NCI-H2029 treated with DMSO at 0.1 percent for 48 hours (cell line): ENCODE measurements around the gene LRRC49.
A peak's percentile ranks its signal among the peaks of the same experiment; 100 is the strongest.
"Not testable (repeated sequence)": the region's sequence is repeated elsewhere in the genome, so short reads cannot be mapped to it uniquely, and the experiment has no call there.

Source experiments
- DNase-seq: peaks from one replicate; lab custom pipeline; 2025; lab: John Stamatoyannopoulos, UW

Gene LRRC49

DNA sequence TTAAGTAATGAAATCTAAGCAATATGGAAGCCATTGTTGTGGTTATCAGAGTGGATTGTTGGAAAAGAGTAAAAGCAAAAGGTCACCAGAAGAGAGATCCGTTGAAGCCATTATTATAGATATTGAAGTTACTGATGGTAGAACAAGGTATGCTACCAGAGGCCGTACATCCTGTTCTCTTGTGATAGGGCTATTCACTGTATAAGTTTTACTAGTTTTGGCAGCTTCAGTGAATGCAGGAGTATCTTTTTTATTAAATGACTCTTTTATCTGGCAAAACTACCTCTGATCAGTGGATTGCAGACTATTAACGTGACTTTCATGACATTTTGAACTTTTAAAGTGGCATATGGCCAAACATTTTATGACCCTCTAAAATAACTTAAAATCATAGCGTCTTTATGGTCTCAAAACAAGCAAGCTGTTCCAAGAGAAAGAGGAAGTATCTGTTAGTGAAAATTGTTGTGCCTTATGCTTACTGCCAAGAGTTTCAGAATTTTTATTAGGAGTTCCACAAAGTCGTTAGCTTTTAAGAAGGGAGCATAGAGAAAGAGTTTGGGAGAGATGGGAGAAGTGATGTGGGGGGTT is 102.9 kb downstream of the LRRC49 start:
- no peak for DNase-seq

DNA sequence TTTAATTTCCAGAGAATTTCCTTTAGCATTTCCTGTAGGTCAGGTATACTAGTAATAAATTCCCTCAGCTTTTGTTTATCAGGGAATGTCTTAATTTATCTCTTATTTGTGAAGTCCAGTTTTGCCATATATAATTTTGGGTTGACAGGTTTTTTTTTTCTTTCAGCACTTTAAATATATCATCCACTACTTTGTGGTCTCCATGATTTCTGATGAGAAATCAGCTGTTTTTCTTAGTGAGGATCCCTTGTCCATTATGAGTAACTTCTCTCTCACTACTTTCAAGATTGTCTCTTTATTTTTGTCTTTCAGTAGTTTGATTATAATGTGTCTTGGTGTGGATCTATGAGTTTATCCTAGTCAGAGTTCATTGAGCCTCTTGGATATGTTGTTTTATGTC is 105.7 kb downstream of the LRRC49 start:
- no peak for DNase-seq

- no peak for DNase-seq
Observed at GRCh38 chr15:71002316-71002715, 109.7 kb downstream of the LRRC49 start.

DNA sequence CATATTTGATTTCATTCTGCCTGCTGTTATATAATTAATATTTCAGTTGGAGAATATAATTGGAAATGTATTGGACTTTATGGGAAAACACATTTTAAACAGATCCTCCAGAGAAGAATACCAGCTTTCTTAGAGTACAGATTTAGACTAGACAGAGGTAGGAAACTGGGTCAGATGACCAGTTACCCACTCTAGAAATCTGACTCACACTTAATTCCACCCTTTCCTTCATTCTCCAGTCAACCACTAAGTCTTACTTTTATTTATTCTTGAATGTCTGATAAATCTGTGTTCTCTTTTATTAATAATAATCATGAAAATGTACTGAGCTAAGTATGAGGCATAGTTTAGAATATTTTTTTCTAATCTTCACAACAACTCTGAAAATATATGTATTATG is 110.7 kb downstream of the LRRC49 start:
- DNase-seq = no peak

DNA sequence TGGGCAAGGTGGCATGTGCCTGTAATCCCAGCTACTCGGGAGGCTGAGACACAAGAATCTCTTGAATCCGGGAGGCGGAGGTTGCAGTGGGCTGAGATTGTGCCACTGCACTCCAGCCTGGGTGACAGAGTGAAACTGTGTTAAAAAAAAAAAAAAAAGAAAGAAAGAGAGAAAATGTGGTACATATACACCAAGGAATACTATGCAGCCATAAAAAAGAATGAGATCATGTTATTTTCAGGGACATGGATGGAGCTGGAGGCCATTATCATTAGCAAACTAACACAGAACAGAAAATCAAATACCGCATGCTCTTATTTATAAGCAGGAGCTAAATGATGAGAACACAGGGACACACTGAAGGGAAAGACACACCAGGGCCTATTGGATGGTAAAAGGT is 111.9 kb downstream of the LRRC49 start:
- not testable (repeated sequence) for DNase-seq

DNA sequence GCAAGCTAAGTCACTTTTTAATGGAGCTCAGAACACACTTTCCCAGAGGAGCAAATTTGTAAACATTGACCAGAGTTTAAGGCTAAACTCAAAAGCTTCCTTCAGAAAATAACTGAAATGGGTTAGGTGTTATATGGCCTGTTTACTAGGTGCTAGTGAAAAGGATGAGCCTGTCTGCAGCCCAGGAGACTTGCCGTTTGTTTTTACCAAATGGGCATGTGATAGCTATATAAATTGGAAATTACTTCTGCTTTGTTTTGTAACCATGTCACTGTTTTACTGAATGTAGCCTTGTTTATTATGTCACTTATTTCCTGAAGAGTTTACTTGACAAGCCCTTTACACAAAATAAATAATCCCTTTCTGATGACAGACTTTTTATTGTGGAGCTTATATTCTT is 113.3 kb downstream of the LRRC49 start:
- no peak for DNase-seq

DNA sequence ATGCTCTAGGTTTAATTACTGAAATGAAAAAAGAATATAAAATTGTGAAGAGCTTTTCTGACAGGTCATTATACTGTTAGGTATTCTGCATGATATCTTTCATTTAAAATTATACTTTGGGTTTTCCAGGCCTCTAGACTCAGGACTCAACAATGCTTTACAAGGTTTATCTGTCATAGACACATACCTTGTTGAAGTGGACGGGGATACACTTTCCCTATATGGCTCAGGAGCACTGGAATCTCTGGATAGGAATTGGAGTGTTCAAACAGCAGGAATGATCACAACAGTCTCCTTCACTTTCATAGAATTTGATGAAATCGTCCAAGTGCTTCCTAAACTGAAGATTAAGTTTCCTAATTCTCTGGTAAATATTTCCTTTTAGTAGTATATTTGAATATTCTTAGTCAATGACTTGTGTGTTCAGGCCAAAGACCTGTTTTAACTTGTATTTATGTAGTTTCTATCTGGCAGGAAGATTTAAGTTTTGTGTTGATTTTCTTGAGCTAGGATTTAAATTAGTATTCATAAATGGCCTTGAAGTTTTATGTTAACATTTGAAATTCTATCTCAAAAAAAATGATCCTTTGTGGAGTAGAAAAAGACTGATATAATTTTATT is 115.7 kb downstream of the LRRC49 start:
- DNase-seq = no peak

DNA sequence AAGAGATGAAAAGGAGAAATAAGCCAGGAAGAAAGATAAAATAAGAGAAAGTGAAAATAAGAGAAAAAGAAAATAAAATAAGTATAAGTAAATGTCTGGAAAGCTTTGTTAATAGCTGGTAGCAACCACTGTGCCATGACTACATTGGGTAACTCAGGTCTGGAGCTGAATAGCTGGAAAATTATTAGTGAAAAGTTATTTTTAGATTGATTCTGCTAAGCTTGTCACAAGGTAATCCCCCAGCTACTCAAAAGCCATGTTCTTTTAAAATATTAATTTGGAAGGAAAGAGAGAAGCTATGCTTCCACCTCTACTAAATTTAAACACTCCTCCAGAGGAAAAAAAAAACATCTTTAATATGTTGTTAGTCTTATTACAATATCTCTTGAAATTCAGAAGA is 117.8 kb downstream of the LRRC49 start:
- DNase-seq = no peak

DNA sequence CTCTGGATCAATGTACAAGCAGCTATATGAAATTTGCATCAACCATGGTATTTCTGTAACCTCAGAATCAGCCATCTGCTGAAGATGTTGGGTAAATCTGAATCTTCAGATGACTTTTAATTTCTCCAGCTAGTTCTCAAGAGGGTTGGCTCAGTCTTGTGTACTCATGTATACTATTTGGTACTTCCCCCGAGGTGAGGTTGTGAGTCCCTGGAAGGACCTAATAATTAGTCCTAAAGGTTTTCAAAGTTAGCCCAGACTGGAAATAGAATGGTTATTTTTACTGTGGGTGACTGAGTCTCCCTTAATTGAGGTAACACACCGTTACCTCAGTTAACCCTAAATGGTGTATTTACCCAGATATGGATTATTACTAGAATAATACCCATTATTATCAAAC is 118.4 kb downstream of the LRRC49 start:
- no peak for DNase-seq

- DNase-seq = peak; percentile 1
Observed at GRCh38 chr15:71011503-71012155, 119.0 kb downstream of the LRRC49 start.

DNA sequence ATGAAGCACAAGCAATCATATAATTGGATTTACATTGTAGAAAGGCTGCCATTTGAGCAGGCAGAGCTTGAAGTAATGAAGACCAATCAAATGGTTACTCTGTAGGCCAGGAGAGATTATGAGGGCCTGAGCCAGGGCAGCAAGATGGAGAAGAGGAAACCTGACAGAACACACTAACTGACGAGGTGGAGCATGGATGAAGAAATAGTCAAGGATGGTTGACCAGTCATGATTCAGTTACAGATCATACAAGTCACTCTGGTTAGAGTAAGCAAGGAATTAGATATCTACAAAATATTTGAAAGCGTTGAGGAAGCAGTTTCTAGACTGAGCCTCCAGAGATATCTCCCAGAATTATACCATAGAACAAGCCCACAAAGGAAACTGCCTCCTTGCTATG is 120.8 kb downstream of the LRRC49 start:
- no peak for DNase-seq

- no peak for DNase-seq
Observed at GRCh38 chr15:71015342-71015741, 122.7 kb downstream of the LRRC49 start.

DNA sequence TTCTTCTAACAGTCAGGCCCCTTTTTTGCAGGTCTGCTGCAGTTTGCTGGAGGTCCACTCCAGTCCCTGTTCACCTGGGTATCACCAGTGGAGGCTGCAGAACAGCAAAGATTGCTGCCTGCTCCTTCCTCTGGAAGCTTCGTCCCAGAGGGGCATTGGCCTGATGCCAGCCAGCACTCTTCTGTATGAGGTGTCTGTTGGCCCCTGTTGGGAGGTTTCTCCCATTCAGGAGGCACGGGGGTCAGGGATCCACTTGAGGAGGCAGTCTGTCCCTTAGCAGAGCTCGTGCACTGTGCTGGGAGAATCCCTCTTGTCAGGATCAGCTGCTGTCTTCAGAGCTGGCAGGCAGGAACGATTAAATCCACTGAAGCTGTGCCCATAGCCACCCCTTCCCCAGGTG is 138.6 kb downstream of the LRRC49 start:
- DNase-seq = not testable (repeated sequence)

DNA sequence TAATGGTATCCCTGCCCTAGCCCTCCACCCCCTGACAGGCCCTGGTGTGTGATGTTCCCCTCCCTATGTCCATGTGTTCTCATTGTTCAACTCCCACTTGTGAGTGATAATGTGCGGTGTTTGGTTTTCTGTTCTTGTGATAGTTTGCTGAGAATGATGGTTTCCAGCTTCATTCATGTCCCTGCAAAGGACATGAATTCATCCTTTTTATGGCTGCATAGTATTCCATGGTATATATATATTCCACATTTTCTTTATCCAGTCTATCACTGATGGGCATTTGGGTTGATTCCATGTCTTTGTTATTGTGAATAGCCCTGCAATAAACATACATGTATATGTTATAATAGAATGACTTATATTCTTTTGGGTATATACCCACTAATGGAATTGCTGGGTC is 142.9 kb downstream of the LRRC49 start:
- DNase-seq = not testable (repeated sequence)

GRCh38 chr15:71042356-71042922 is 149.8 kb downstream of the LRRC49 start:
- DNase-seq = no peak

DNA sequence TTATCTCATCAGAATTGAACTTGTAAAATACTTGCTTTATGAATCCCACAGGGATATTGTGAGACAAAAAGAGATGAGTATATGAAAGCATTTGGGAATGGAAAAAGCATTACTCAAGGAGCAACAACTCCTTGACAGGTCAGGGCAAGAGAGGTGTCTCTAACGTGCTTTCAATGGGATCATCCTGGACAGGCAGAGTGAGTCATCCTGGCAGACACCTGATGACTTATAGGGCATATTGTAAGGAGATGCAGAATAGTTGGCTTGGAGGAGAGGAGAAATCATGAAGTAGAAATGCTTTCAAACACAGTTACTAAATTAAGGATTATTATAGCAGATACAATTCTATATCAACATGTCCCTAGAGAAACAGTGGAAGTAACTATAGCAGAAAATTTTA is 150.7 kb downstream of the LRRC49 start:
- DNase-seq = no peak

- no peak for DNase-seq
Observed at GRCh38 chr15:71044006-71044405, 151.4 kb downstream of the LRRC49 start.

DNA sequence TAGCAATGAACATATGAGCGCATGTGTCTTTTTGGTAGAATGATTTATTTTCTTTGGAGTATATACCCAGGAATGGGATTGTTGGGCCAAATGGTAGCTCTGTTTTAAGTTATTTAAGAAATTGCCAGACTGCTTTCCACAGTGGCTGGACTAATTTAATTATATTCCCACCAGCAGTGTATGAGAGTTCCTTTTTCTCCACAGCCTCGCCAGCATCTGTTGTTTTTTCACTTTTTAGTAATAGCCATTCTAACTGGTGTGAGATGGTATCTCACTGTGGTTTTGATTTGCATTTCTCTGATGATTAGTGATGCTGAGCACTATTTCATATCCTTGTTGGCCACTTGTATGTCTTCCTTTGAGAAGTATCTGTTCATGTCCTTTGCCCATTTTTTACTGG is 153.5 kb downstream of the LRRC49 start:
- DNase-seq = not testable (repeated sequence)

- no peak for DNase-seq
Observed at GRCh38 chr15:71048913-71049675, 156.5 kb downstream of the LRRC49 start.

DNA sequence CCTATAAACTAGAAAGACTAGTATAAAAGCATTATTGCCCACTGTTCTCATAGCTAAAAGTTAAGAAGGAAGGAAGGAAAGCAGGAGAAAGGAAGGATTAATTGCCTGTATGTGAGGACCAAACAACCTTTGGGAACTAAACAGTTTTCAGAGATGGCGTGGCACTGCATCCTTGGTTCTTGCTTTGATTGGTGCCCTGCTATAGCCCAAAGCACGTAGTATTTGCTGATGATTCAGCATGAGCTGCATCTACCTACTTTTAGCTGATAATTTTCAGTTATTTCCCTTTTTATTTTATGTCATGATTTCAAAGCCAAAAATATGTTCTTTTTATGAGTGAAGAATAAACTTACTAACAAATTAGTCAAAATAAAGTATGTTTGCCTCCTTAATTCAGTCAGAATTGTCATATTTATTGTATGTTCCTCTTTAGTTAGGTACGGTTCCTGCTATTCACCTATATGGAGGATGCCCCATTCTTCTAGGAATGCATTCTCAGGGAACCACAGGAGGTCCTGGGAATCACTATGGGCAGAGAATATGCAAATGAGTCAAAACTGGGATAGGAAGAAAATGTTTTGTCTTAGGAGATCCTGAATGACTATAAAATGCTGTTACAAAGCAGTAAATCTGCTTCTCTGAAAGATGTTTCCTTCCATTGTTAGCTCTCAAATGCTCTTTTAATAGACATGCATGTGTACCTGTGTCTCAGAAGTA is 157.2 kb downstream of the LRRC49 start:
- no peak for DNase-seq

- DNase-seq = no peak
Observed at GRCh38 chr15:71050461-71050860, 157.8 kb downstream of the LRRC49 start.

- DNase-seq = no peak
Observed at GRCh38 chr15:71051539-71051938, 158.9 kb downstream of the LRRC49 start.
